Measurements from ENCODE around the gene WNT7A.

WNT7A gene

DNA sequence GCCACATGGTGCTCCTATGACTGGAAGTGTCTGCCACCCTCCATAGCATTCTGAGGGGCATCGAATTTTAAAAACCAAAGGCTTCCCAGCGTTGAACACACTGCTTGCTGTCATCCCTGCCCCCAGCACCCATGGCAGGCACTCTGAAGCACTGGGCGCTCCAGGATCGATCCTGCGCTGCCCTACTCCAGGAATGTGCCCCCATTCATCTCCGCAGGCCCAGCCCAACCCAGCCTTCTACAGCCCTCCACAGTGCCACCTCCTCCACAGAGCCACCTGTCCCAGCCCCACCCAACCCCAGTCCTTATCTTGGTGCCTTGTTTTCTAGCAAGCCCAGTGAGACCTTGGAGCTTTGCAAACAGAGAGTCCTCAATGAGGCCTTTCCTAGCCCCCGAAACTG, 52.2 kb downstream of the WNT7A start:
- H3K9me3 ChIP-seq (replicated peaks; ENCODE audit: insufficient read depth, low read length): no peaks in the 10 kb centered on the region
- no peaks in the 10 kb centered on the region for H3K4me1 ChIP-seq (ENCODE audit: low read length)
- no peak overlapping the region for H3K9ac ChIP-seq (ENCODE audit: low read length)
- DNase-seq: no peak
- no peaks in the 10 kb centered on the region for H4K20me1 ChIP-seq (ENCODE audit: insufficient read depth, low read length)
- peaks cover 61% of the 10 kb centered on the region for H3K27me3 ChIP-seq (replicated peaks; ENCODE audit: insufficient read depth, low read length)
- no peaks in the 10 kb centered on the region for H3K79me2 ChIP-seq (ENCODE audit: low read length)
- no peak for TF ChIP-seq EZH2 (optimal IDR thresholded peaks at IDR 0.05; ENCODE audit: low read depth, low read length)
- no peaks in the 10 kb centered on the region for H3K36me3 ChIP-seq (replicated peaks; ENCODE audit: insufficient read depth, low read length)
- no peak overlapping the region for H2AFZ ChIP-seq (ENCODE audit: low read length)
- H3K4me2 ChIP-seq (ENCODE audit: low read depth, low read length): no peak overlapping the region
- H3K27ac ChIP-seq (ENCODE audit: low read length): no peak overlapping the region
- H3F3A ChIP-seq (ENCODE audit: insufficient read depth, low read length): no peaks in the 10 kb centered on the region
- no peak overlapping the region for H3K4me3 ChIP-seq (ENCODE audit: low read length)
- H3K9me2 ChIP-seq (replicated peaks; ENCODE audit: insufficient read depth, low read length): no peaks in the 10 kb centered on the region

DNA sequence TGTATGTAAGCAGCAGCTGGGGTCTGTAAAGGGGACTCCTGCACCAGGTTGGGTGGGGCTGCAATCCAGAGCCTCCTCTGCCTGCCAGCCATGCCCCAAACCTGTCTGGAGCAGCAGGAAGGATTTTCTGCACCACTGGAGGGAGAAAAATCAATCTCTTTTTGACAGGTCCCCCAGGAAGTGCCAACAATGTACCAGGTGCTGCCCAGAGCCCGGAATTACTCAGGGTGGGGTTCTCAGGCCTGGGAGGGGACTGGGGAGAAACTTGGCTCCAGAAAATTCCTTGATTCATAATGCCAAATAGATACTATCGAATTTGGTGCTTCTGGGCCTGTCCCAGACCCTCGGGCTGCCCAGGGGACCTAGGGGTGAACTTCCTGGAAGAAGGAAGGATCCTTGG, 52.6 kb downstream of the WNT7A start:
- Histone ChIP-seq H3K4me1 (ENCODE audit: low read length) (no peaks in the 10 kb centered on the region), H3K9me3 (replicated peaks; ENCODE audit: insufficient read depth, low read length) (no peaks in the 10 kb centered on the region), H3K27me3 (replicated peaks; ENCODE audit: insufficient read depth, low read length) (peaks cover 59% of the 10 kb centered on the region), H3K27ac (ENCODE audit: low read length) (no peak overlapping the region), H3K9ac (ENCODE audit: low read length) (no peak overlapping the region), H4K20me1 (ENCODE audit: insufficient read depth, low read length) (no peaks in the 10 kb centered on the region), H2AFZ (ENCODE audit: low read length) (no peak overlapping the region), H3K9me2 (replicated peaks; ENCODE audit: insufficient read depth, low read length) (no peaks in the 10 kb centered on the region), H3K79me2 (ENCODE audit: low read length) (no peaks in the 10 kb centered on the region), H3K36me3 (replicated peaks; ENCODE audit: insufficient read depth, low read length) (no peaks in the 10 kb centered on the region), H3K4me3 (ENCODE audit: low read length) (no peak overlapping the region), H3K4me2 (ENCODE audit: low read depth, low read length) (no peak overlapping the region), H3F3A (ENCODE audit: insufficient read depth, low read length) (no peaks in the 10 kb centered on the region)
- TF ChIP-seq EZH2phosphoT487 (IDR thresholded peaks at IDR 0.05; ENCODE audit: low read length): no peak
- no peak for TF ChIP-seq EZH2 (optimal IDR thresholded peaks at IDR 0.05; ENCODE audit: low read depth, low read length)
- TF ChIP-seq, protein P1, sequence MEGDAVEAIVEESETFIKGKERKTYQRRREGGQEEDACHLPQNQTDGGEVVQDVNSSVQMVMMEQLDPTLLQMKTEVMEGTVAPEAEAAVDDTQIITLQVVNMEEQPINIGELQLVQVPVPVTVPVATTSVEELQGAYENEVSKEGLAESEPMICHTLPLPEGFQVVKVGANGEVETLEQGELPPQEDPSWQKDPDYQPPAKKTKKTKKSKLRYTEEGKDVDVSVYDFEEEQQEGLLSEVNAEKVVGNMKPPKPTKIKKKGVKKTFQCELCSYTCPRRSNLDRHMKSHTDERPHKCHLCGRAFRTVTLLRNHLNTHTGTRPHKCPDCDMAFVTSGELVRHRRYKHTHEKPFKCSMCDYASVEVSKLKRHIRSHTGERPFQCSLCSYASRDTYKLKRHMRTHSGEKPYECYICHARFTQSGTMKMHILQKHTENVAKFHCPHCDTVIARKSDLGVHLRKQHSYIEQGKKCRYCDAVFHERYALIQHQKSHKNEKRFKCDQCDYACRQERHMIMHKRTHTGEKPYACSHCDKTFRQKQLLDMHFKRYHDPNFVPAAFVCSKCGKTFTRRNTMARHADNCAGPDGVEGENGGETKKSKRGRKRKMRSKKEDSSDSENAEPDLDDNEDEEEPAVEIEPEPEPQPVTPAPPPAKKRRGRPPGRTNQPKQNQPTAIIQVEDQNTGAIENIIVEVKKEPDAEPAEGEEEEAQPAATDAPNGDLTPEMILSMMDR (IDR thresholded peaks at IDR 0.05; ENCODE audit: low read length): no peak
- DNase-seq: no peak

DNA sequence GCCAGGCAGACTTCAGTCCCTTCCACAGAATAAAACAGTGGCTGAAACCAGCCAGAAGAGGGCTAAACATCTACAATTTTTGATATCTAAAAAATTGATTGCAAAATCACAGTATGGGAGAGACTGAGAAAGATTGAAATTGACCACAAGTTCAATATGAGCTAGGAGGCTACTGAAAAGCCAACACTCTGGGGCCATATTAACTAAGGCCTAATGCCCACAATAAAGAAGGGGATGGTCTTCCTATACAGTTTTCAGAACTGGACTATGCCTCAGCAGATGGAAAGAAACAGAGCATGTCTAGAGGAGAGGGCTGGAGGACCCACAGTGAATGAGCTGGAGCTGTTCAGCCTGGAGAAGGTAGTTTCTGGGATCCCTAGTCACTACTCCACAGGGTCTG, 53.2 kb downstream of the WNT7A start:
- no peak overlapping the region for H3K4me3 ChIP-seq (ENCODE audit: low read length)
- TF ChIP-seq, protein P1 (IDR thresholded peaks at IDR 0.05; ENCODE audit: low read length): no peak
- TF ChIP-seq EZH2phosphoT487 (IDR thresholded peaks at IDR 0.05; ENCODE audit: low read length) (no peak), EZH2 (optimal IDR thresholded peaks at IDR 0.05; ENCODE audit: low read depth, low read length) (no peak)
- no peaks in the 10 kb centered on the region for H3K4me1 ChIP-seq (ENCODE audit: low read length)
- no peak overlapping the region for H2AFZ ChIP-seq (ENCODE audit: low read length)
- no peak overlapping the region for H3K4me2 ChIP-seq (ENCODE audit: low read depth, low read length)
- DNase-seq: no peak
- peaks cover 57% of the 10 kb centered on the region for H3K27me3 ChIP-seq (replicated peaks; ENCODE audit: insufficient read depth, low read length)
- no peaks in the 10 kb centered on the region for H3K79me2 ChIP-seq (ENCODE audit: low read length)
- H3K9ac ChIP-seq (ENCODE audit: low read length): no peak overlapping the region
- no peak overlapping the region for H3K27ac ChIP-seq (ENCODE audit: low read length)
- no peaks in the 10 kb centered on the region for H3K9me2 ChIP-seq (replicated peaks; ENCODE audit: insufficient read depth, low read length)
- no peaks in the 10 kb centered on the region for H3K9me3 ChIP-seq (replicated peaks; ENCODE audit: insufficient read depth, low read length)
- H3F3A ChIP-seq (ENCODE audit: insufficient read depth, low read length): no peaks in the 10 kb centered on the region
- no peaks in the 10 kb centered on the region for H3K36me3 ChIP-seq (replicated peaks; ENCODE audit: insufficient read depth, low read length)
- H4K20me1 ChIP-seq (ENCODE audit: insufficient read depth, low read length): no peaks in the 10 kb centered on the region

DNA sequence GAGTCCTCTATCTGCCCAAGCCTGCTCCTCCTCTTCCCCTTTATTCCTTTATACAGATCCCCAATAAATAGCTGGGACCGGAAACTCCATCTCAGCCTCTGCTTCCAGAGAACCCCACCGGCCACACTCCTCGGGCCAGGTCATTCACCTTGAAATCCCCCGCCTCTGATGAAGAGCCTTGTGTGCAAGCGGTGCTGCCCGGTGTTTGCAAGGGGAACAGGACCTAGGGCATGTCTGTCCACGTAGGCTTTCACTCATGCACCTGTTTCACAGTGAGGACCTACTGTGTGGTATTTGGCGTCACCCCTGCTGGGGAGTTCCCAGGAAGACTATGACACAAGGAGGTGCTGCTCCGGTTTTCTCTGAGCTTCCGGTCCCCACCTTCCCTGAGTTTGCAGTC, 54.0 kb downstream of the WNT7A start:
- Histone ChIP-seq H3K9me3 (replicated peaks; ENCODE audit: insufficient read depth, low read length) (no peaks in the 10 kb centered on the region), H3K4me2 (ENCODE audit: low read depth, low read length) (no peak overlapping the region), H3K4me3 (ENCODE audit: low read length) (no peak overlapping the region), H4K20me1 (ENCODE audit: insufficient read depth, low read length) (no peaks in the 10 kb centered on the region), H3K9ac (ENCODE audit: low read length) (no peak overlapping the region), H3K9me2 (replicated peaks; ENCODE audit: insufficient read depth, low read length) (no peaks in the 10 kb centered on the region), H3K4me1 (ENCODE audit: low read length) (no peaks in the 10 kb centered on the region), H2AFZ (ENCODE audit: low read length) (no peak overlapping the region), H3K27ac (ENCODE audit: low read length) (no peak overlapping the region), H3K36me3 (replicated peaks; ENCODE audit: insufficient read depth, low read length) (no peaks in the 10 kb centered on the region), H3K27me3 (replicated peaks; ENCODE audit: insufficient read depth, low read length) (peaks cover 48% of the 10 kb centered on the region), H3K79me2 (ENCODE audit: low read length) (no peaks in the 10 kb centered on the region), H3F3A (ENCODE audit: insufficient read depth, low read length) (no peaks in the 10 kb centered on the region)
- TF ChIP-seq, protein P1 (IDR thresholded peaks at IDR 0.05; ENCODE audit: low read length): no peak
- no peak for TF ChIP-seq EZH2phosphoT487 (IDR thresholded peaks at IDR 0.05; ENCODE audit: low read length)
- no peak for TF ChIP-seq EZH2 (optimal IDR thresholded peaks at IDR 0.05; ENCODE audit: low read depth, low read length)
- no peak for DNase-seq
